HL-60 (cell line): ENCODE results near the gene ITPK1.

ENCODE experiments used
- GABPA ChIP-seq: IDR thresholded peaks from 2 replicates; pipeline ENCODE4 v1.6.1; 2012; ENCODE audit warnings: low read depth
- POLR2AphosphoS5 ChIP-seq: IDR thresholded peaks from 2 replicates; pipeline ENCODE4 v1.6.1; 2012; ENCODE audit warnings: low read depth
- SPI1 ChIP-seq: IDR thresholded peaks from 2 replicates; pipeline ENCODE4 v1.6.1; 2012; ENCODE audit warnings: low read depth, mild to moderate bottlenecking, borderline replicate concordance
- TF ChIP-seq, protein P1 (sequence below): IDR thresholded peaks from one replicate; pipeline ENCODE4 v1.5.1; 2011; ENCODE audit warnings: low read length, control low read depth, inconsistent platforms; ENCODE audit not compliant: insufficient read depth
- TF ChIP-seq, protein P2 (sequence below): IDR thresholded peaks from 2 replicates; pipeline ENCODE4 v1.6.1; 2012; ENCODE audit warnings: low read depth; ENCODE audit not compliant: insufficient replicate concordance

DNA sequence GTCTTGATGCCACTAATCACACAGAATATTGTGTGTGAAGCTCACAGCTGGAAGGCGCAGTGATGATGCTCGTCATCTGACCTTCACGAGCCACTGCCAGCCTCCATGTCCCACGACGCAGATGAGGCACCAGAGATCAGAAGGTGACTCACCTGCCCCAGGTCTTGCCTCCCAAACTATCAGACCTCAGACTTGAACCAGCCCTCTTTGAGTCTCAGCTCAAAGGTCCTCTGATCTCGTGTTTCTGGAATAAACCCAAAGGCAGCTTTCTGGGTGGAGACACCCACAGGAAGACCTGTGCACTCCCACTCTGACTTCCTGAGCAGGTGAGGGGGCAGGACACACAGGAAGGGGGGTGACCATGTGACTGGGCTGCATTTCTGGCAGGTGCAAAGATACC lies 212.4 kb downstream of the ITPK1 start:
- TF ChIP-seq, protein P1, sequence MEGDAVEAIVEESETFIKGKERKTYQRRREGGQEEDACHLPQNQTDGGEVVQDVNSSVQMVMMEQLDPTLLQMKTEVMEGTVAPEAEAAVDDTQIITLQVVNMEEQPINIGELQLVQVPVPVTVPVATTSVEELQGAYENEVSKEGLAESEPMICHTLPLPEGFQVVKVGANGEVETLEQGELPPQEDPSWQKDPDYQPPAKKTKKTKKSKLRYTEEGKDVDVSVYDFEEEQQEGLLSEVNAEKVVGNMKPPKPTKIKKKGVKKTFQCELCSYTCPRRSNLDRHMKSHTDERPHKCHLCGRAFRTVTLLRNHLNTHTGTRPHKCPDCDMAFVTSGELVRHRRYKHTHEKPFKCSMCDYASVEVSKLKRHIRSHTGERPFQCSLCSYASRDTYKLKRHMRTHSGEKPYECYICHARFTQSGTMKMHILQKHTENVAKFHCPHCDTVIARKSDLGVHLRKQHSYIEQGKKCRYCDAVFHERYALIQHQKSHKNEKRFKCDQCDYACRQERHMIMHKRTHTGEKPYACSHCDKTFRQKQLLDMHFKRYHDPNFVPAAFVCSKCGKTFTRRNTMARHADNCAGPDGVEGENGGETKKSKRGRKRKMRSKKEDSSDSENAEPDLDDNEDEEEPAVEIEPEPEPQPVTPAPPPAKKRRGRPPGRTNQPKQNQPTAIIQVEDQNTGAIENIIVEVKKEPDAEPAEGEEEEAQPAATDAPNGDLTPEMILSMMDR, result no peak
- no peak for TF ChIP-seq POLR2AphosphoS5
- TF ChIP-seq, protein P2, sequence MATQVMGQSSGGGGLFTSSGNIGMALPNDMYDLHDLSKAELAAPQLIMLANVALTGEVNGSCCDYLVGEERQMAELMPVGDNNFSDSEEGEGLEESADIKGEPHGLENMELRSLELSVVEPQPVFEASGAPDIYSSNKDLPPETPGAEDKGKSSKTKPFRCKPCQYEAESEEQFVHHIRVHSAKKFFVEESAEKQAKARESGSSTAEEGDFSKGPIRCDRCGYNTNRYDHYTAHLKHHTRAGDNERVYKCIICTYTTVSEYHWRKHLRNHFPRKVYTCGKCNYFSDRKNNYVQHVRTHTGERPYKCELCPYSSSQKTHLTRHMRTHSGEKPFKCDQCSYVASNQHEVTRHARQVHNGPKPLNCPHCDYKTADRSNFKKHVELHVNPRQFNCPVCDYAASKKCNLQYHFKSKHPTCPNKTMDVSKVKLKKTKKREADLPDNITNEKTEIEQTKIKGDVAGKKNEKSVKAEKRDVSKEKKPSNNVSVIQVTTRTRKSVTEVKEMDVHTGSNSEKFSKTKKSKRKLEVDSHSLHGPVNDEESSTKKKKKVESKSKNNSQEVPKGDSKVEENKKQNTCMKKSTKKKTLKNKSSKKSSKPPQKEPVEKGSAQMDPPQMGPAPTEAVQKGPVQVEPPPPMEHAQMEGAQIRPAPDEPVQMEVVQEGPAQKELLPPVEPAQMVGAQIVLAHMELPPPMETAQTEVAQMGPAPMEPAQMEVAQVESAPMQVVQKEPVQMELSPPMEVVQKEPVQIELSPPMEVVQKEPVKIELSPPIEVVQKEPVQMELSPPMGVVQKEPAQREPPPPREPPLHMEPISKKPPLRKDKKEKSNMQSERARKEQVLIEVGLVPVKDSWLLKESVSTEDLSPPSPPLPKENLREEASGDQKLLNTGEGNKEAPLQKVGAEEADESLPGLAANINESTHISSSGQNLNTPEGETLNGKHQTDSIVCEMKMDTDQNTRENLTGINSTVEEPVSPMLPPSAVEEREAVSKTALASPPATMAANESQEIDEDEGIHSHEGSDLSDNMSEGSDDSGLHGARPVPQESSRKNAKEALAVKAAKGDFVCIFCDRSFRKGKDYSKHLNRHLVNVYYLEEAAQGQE, result no peak
- no peak for TF ChIP-seq GABPA
- no peak for TF ChIP-seq SPI1
